H9 (cell line): ENCODE measurements around the gene ZNF749. TPM values are rescaled to one million over a fixed set of nuclear protein-coding genes. Genes with fewer than 3 reads are reported as not detected.

Experiments
- DNase-seq: peaks from one replicate; pipeline ENCODE4 v3.0.0-alpha.2; 2017
- H2AFZ ChIP-seq: one replicate; pipeline ENCODE4 v1.6.1; 2013; ENCODE audit warnings: mild to moderate bottlenecking, low read length, control low read depth, moderate library complexity
- H2AK5ac ChIP-seq: 2 replicates; pipeline ENCODE4 v1.6.1; 2013; ENCODE audit warnings: low read length, control low read depth, mixed read lengths; ENCODE audit not compliant: insufficient read length
- H2BK120ac ChIP-seq: one replicate; pipeline ENCODE4 v1.6.1; 2013; ENCODE audit warnings: low read depth, mild to moderate bottlenecking, low read length, control low read depth, inconsistent platforms; ENCODE audit not compliant: poor library complexity, severe bottlenecking
- H2BK12ac ChIP-seq: 2 replicates; pipeline ENCODE4 v1.6.1; 2013; ENCODE audit warnings: low read length, control low read depth, mixed read lengths, low read depth; ENCODE audit not compliant: insufficient read length
- H2BK15ac ChIP-seq: 2 replicates; pipeline ENCODE4 v1.6.1; 2013; ENCODE audit warnings: low read depth, low read length, control low read depth
- H2BK20ac ChIP-seq: one replicate; pipeline ENCODE4 v1.6.1; 2013; ENCODE audit warnings: low read depth, mild to moderate bottlenecking, low read length, control low read depth, inconsistent platforms; ENCODE audit not compliant: poor library complexity, severe bottlenecking
- H2BK5ac ChIP-seq: 2 replicates; pipeline ENCODE4 v1.6.1; 2013; ENCODE audit warnings: low read length, control low read depth, mixed read lengths; ENCODE audit not compliant: insufficient read length
- H3K14ac ChIP-seq: 2 replicates; pipeline ENCODE4 v1.6.1; 2013; ENCODE audit warnings: low read length, control low read depth; ENCODE audit not compliant: insufficient read depth
- H3K18ac ChIP-seq: 2 replicates; pipeline ENCODE4 v1.6.1; 2013; ENCODE audit warnings: low read depth, mild to moderate bottlenecking, mixed read lengths, low read length, control low read depth; ENCODE audit not compliant: insufficient read length
- H3K23ac ChIP-seq: 2 replicates; pipeline ENCODE4 v1.6.1; 2013; ENCODE audit warnings: low read length, control low read depth, mixed read lengths, low read depth; ENCODE audit not compliant: insufficient read length
- H3K23me2 ChIP-seq: 2 replicates; pipeline ENCODE4 v1.6.1; 2013; ENCODE audit warnings: low read depth, mild to moderate bottlenecking, mixed read lengths, low read length, control low read depth; ENCODE audit not compliant: insufficient read length, poor library complexity, severe bottlenecking
- H3K27ac ChIP-seq: 2 replicates; pipeline ENCODE4 v1.5.1; 2013; ENCODE audit warnings: low read length, control low read depth, mixed read lengths, low read depth; ENCODE audit not compliant: insufficient read length
- H3K27me3 ChIP-seq: 2 replicates; pipeline ENCODE4 v1.6.1; 2013; ENCODE audit warnings: low read length, control low read depth, inconsistent platforms; ENCODE audit not compliant: insufficient read depth
- H3K4ac ChIP-seq: 2 replicates; pipeline ENCODE4 v1.6.1; 2013; ENCODE audit warnings: low read depth, mild to moderate bottlenecking, control low read depth, inconsistent platforms, low read length, moderate library complexity
- H3K4me1 ChIP-seq: 2 replicates; pipeline ENCODE4 v1.6.1; 2013; ENCODE audit warnings: low read length, control low read depth, inconsistent platforms; ENCODE audit not compliant: insufficient read depth
- H3K4me2 ChIP-seq: 2 replicates; pipeline ENCODE4 v1.6.1; 2013; ENCODE audit warnings: low read length, control low read depth, mixed read lengths; ENCODE audit not compliant: insufficient read length, insufficient read depth
- H3K56ac ChIP-seq: 2 replicates; pipeline ENCODE4 v1.6.1; 2013; ENCODE audit warnings: low read depth, mild to moderate bottlenecking, mixed read lengths, low read length, control low read depth; ENCODE audit not compliant: insufficient read length
- H3K79me1 ChIP-seq: 2 replicates; pipeline ENCODE4 v1.6.1; 2013; ENCODE audit warnings: low read depth, mild to moderate bottlenecking, moderate library complexity, low read length, control low read depth, inconsistent platforms; ENCODE audit not compliant: insufficient read depth, poor library complexity, severe bottlenecking
- H3K79me2 ChIP-seq: 2 replicates; pipeline ENCODE4 v1.6.1; 2013; ENCODE audit warnings: low read length, control low read depth, inconsistent platforms; ENCODE audit not compliant: insufficient read depth
- H3K9ac ChIP-seq: 2 replicates; pipeline ENCODE4 v1.6.1; 2013; ENCODE audit warnings: low read length, control low read depth, mixed read lengths; ENCODE audit not compliant: insufficient read length; ENCODE audit errors: extremely low read depth
- H3K9me3 ChIP-seq: one replicate; pipeline ENCODE4 v1.6.1; 2013; ENCODE audit warnings: low read depth, low read length, inconsistent platforms; ENCODE audit not compliant: control insufficient read depth
- H3T11ph ChIP-seq: one replicate; pipeline ENCODE4 v1.6.1; 2013; ENCODE audit warnings: mild to moderate bottlenecking, low read length, control low read depth, inconsistent platforms
- H4K20me1 ChIP-seq: one replicate; pipeline ENCODE4 v1.6.1; 2013; ENCODE audit not compliant: control insufficient read depth, insufficient read length, insufficient read depth
- H4K5ac ChIP-seq: 2 replicates; pipeline ENCODE4 v1.6.1; 2013; ENCODE audit warnings: low read depth, mild to moderate bottlenecking, mixed read lengths, low read length, control low read depth; ENCODE audit not compliant: insufficient read length
- H4K8ac ChIP-seq: replicated peaks from 2 replicates; pipeline ENCODE4 v1.6.1; 2013; ENCODE audit warnings: low read length, control low read depth, mixed read lengths, low read depth; ENCODE audit not compliant: insufficient read length
- H4K91ac ChIP-seq: 2 replicates; pipeline ENCODE4 v1.6.1; 2013; ENCODE audit warnings: low read depth, mild to moderate bottlenecking, moderate library complexity, mixed read lengths, low read length, control low read depth; ENCODE audit not compliant: insufficient read length
- H3K27ac Mint-ChIP-seq, 3 experiments: 2 replicates in 2 of 3; 3 replicates in 1 of 3; pipeline ENCODE4 v1.8.0; 2020 to 2021; ENCODE audit warnings: mixed read lengths in 3 of 3, mild to moderate bottlenecking in 1 of 3, moderate library complexity in 1 of 3
- H3K27me3 Mint-ChIP-seq: 2 replicates; pipeline ENCODE4 v1.8.0; 2021; ENCODE audit warnings: low read depth, mild to moderate bottlenecking, moderate library complexity, mixed read lengths
- H3K36me3 Mint-ChIP-seq, 3 experiments: 2 replicates in 2 of 3; 3 replicates in 1 of 3; pipeline ENCODE4 v1.8.0; 2020 to 2021; ENCODE audit warnings: low read depth in 3 of 3, mixed read lengths in 3 of 3; ENCODE audit not compliant: insufficient read depth in 1 of 3
- H3K4me1 Mint-ChIP-seq, 2 experiments: 2 replicates each; pipeline ENCODE4 v1.8.0; 2020; ENCODE audit warnings: mixed read lengths in 2 of 2
- H3K4me3 Mint-ChIP-seq, 2 experiments: 2 replicates in 1 of 2; 3 replicates in 1 of 2; pipeline ENCODE4 v1.8.0; 2020 to 2021; ENCODE audit warnings: mild to moderate bottlenecking in 2 of 2, mixed read lengths in 2 of 2, moderate library complexity in 1 of 2
- H3K9me3 Mint-ChIP-seq, 2 experiments: 2 replicates in 1 of 2; 3 replicates in 1 of 2; pipeline ENCODE4 v1.8.0; 2020; ENCODE audit warnings: mild to moderate bottlenecking in 2 of 2, mixed read lengths in 2 of 2, moderate library complexity in 1 of 2
- CTCF ChIP-seq: fragments of 200-600 bp; sonication (generic); conservative IDR thresholded peaks from 3 replicates; pipeline ENCODE4 v1.8.0; 2021; ENCODE audit warnings: antibody characterized with exemption, mild to moderate bottlenecking
- WGBS: extraction: QIAGEN DNeasy Blood & Tissue Kit; methylation state at CpG from one replicate; pipeline ENCODE4 v1.1.7; 2013; ENCODE audit warnings: missing lambda C conversion rate, low lambda C conversion rate, mixed read lengths; ENCODE audit not compliant: insufficient read length; ENCODE audit errors: extremely low coverage; 5-methylcytosine and 5-hydroxymethylcytosine counted together
- total RNA-seq: library from RNA; stranded (reverse); gene quantifications from 2 replicates; pipeline ENCODE4 v1.2.1, GENCODE V29; 2021

ZNF749 gene
- total RNA-seq, 1 experiment from 2014 or later = 25.0 TPM

DNA sequence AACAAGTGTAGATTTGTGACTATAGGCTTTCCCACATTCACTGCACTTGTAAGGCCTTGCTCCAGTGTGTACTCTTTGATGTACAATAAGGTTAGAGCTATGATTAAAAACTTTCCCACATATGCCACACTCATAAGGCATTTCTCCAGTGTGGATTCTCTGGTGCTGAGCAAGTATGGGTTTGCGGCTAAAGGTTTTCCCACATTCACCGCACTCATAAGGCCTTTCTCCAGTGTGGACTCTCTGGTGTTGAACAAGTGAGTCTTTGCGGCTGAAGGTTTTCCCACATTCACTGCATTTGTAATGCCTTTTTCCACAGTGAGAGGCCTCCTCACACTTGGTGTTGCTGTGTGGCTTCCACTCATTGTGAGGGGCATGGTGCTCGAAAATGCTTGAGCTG is 38.5 kb downstream of the ZNF749 start:
- Histone ChIP-seq H2AFZ (no peak overlapping the region), H3K56ac (no peak overlapping the region), H2BK12ac (no peak overlapping the region), H3K27ac (no peak overlapping the region), H2BK15ac (no peak overlapping the region), H2BK5ac (no peak overlapping the region), H3T11ph (no peak overlapping the region), H3K9me3 (peaks cover 52% of the 10 kb centered on the region), H3K9ac (no peak overlapping the region), H3K79me2 (no peaks in the 10 kb centered on the region), H3K4me1 (no peaks in the 10 kb centered on the region), H3K14ac (no peak overlapping the region), H3K23ac (no peak overlapping the region), H3K27me3 (no peaks in the 10 kb centered on the region), H3K4ac (no peak overlapping the region), H4K20me1 (no peaks in the 10 kb centered on the region), H4K91ac (no peak overlapping the region), H3K23me2 (peaks cover 5% of the 10 kb centered on the region), H2AK5ac (no peak overlapping the region), H2BK120ac (no peak overlapping the region), H3K4me2 (no peak overlapping the region), H3K79me1 (no peaks in the 10 kb centered on the region), H3K18ac (no peak overlapping the region), H4K8ac (no peak overlapping the region), H4K5ac (no peak overlapping the region), H2BK20ac (no peak overlapping the region)
- H3K36me3 Mint-ChIP-seq = peaks cover 79 to 87% (median 83%) of the 10 kb centered on the region in 3 experiments
- no peak for DNase-seq
- H3K9me3 Mint-ChIP-seq = peaks cover 95 to 96% of the 10 kb centered on the region in 2 experiments
- H3K4me3 Mint-ChIP-seq = no peak overlapping the region
- no CpG with 5 or more reads among the region's 4 CpGs for WGBS
- H3K27ac Mint-ChIP-seq = no peak overlapping the region
- H3K27me3 Mint-ChIP-seq = peaks cover 9% of the 10 kb centered on the region
- TF ChIP-seq CTCF = no peak
- peaks cover 0 to 7% of the 10 kb centered on the region in 2 experiments; a peak in 3 of 4 replicates for H3K4me1 Mint-ChIP-seq
